ENCODE data around the gene PRR27.

- TF ChIP-seq CTCF (IDR thresholded peaks at IDR 0.05) (no peak), REST (IDR thresholded peaks at IDR 0.05; ENCODE audit: insufficient read depth in 1 of 2, low read depth in 2 of 2, low read length in 1 of 2) (no peak), TCF7L2 (IDR thresholded peaks at IDR 0.05; ENCODE audit: low read depth, low read length) (no peak), POLR2AphosphoS5 (IDR thresholded peaks at IDR 0.05; ENCODE audit: low read depth, low read length) (no peak), SIN3A (IDR thresholded peaks at IDR 0.05; ENCODE audit: borderline replicate concordance, insufficient read depth, low read depth, low read length) (no peak)
Measured at GRCh38 chr4:70151271-70151670, 2.8 kb upstream of the PRR27 start.
